CD14-positive monocyte (primary cell): ENCODE measurements around the gene THRB. TPM values are rescaled to one million over a fixed set of nuclear protein-coding genes. Genes with fewer than 3 reads are reported as not detected.

Source experiments
- DNase-seq, 3 donors: peaks; one replicate each; pipeline ENCODE4 v3.0.0-alpha.2; 2011 to 2022
- H2AFZ ChIP-seq: 2 replicates; pipeline ENCODE4 v1.6.0; 2012; ENCODE audit warnings: mild to moderate bottlenecking, low read depth, low read length, inconsistent platforms; ENCODE audit not compliant: insufficient read depth, poor library complexity, severe bottlenecking
- H3K27ac ChIP-seq, 2 donors: 1 replicate in 1 of 2; 2 replicates in 1 of 2; pipeline ENCODE4 v1.5.1; 2012 to 2013; ENCODE audit warnings: low read length in 2 of 2, control low read depth in 1 of 2, inconsistent platforms in 1 of 2, low read depth in 1 of 2, mild to moderate bottlenecking in 1 of 2
- H3K27me3 ChIP-seq, 2 donors: one replicate each; pipeline versions ENCODE4 v1.6.0 to v1.6.1; 2011 to 2013; ENCODE audit warnings: low read length in 2 of 2; ENCODE audit not compliant: control insufficient read depth in 2 of 2, insufficient read depth in 2 of 2
- H3K36me3 ChIP-seq, 2 donors: replicated peaks in 1 of 2; 1 replicate in 1 of 2; 2 replicates in 1 of 2; pipeline versions ENCODE4 v1.5.1 to v1.6.1; 2012 to 2013; ENCODE audit warnings: low read length in 2 of 2, control low read depth in 1 of 2, inconsistent platforms in 1 of 2, mild to moderate bottlenecking in 1 of 2; ENCODE audit not compliant: insufficient read depth in 2 of 2, control insufficient read depth in 1 of 2
- H3K4me1 ChIP-seq, 2 donors: 1 replicate in 1 of 2; 2 replicates in 1 of 2; pipeline versions ENCODE4 v1.5.1 to v1.6.1; 2012 to 2013; ENCODE audit warnings: low read length in 2 of 2, control low read depth in 1 of 2, inconsistent platforms in 1 of 2, mild to moderate bottlenecking in 1 of 2, moderate library complexity in 1 of 2; ENCODE audit not compliant: insufficient read depth in 2 of 2, control insufficient read depth in 1 of 2
- H3K4me2 ChIP-seq: replicated peaks from 2 replicates; pipeline ENCODE3; 2012; ENCODE audit warnings: low read length, moderate library complexity, mild to moderate bottlenecking; ENCODE audit not compliant: poor library complexity, severe bottlenecking; ENCODE audit errors: extremely low read depth
- H3K4me3 ChIP-seq, 3 experiments: fragments of 200-600 bp in 1 of 3; sonication (generic) in 1 of 3; replicated peaks in 1 of 3; 1 replicate in 2 of 3; 2 replicates in 1 of 3; pipeline ENCODE4 v1.5.1; 2011 to 2013; ENCODE audit warnings: low read length in 3 of 3, mild to moderate bottlenecking in 3 of 3, control low read depth in 2 of 3, low read depth in 2 of 3, inconsistent platforms in 1 of 3, moderate library complexity in 1 of 3
- H3K79me2 ChIP-seq: 2 replicates; pipeline ENCODE4 v1.6.0; 2012; ENCODE audit warnings: mild to moderate bottlenecking, control low read depth, inconsistent platforms, low read length, moderate library complexity; ENCODE audit not compliant: insufficient read depth
- H3K9ac ChIP-seq: 2 replicates; pipeline ENCODE4 v1.6.0; 2017; ENCODE audit warnings: low read length, mild to moderate bottlenecking; ENCODE audit not compliant: insufficient read depth, poor library complexity, severe bottlenecking
- H3K9me3 ChIP-seq, 2 donors: replicated peaks in 1 of 2; 1 replicate in 1 of 2; 2 replicates in 1 of 2; pipeline versions ENCODE4 v1.5.1 to v1.6.1; 2012 to 2013; ENCODE audit warnings: low read length in 2 of 2, control low read depth in 1 of 2; ENCODE audit not compliant: control insufficient read depth in 1 of 2, insufficient read depth in 1 of 2
- H4K20me1 ChIP-seq: 2 replicates; pipeline ENCODE4 v1.6.0; 2012; ENCODE audit warnings: mild to moderate bottlenecking, low read length, control low read depth, moderate library complexity; ENCODE audit not compliant: insufficient read depth
- H3K27ac Mint-ChIP-seq, 7 donors: one replicate each; pipeline ENCODE4 v1.8.0; 2020; ENCODE audit warnings: mild to moderate bottlenecking in 7 of 7, mixed read lengths in 7 of 7, moderate library complexity in 6 of 7, inconsistent platforms in 2 of 7
- H3K27me3 Mint-ChIP-seq, 3 donors: one replicate each; pipeline ENCODE4 v1.8.0; 2021 to 2022; ENCODE audit warnings: low read depth in 3 of 3, mild to moderate bottlenecking in 3 of 3, mixed read lengths in 3 of 3, moderate library complexity in 3 of 3, inconsistent platforms in 1 of 3
- H3K36me3 Mint-ChIP-seq, 2 donors: one replicate each; pipeline ENCODE4 v1.8.0; 2020; ENCODE audit warnings: mixed read lengths in 2 of 2, inconsistent platforms in 1 of 2, mild to moderate bottlenecking in 1 of 2
- H3K4me1 Mint-ChIP-seq: one replicate; pipeline ENCODE4 v1.8.0; 2020; ENCODE audit warnings: mild to moderate bottlenecking, mixed read lengths
- H3K4me3 Mint-ChIP-seq, 2 donors: one replicate each; pipeline ENCODE4 v1.8.0; 2020; ENCODE audit warnings: mild to moderate bottlenecking in 2 of 2, mixed read lengths in 2 of 2, moderate library complexity in 1 of 2
- H3K9me3 Mint-ChIP-seq, 7 donors: one replicate each; pipeline ENCODE4 v1.8.0; 2020 to 2022; ENCODE audit warnings: mixed read lengths in 7 of 7, mild to moderate bottlenecking in 6 of 7, moderate library complexity in 6 of 7, inconsistent platforms in 2 of 7
- WGBS: methylation state at CpG from one replicate; pipeline ENCODE4 v1.1.5; 2013; ENCODE audit warnings: missing lambda C conversion rate; ENCODE audit not compliant: insufficient coverage; 5-methylcytosine and 5-hydroxymethylcytosine counted together
- intact Hi-C, 2 donors: fragments of 100-400 bp; cut with micrococcal nuclease; formaldehyde crosslinking; loops; one replicate each; pipeline versions ENCODE4 v1.15.0 to v1.15.1; 2023
- polyA plus RNA-seq, 3 donors: library from polyadenylated mRNA; depleted of rRNA in 1 of 3; unstranded in 2 of 3; stranded (reverse) in 1 of 3; fragments of 300-500 nt in 2 of 3; fragments of >200 nt in 1 of 3; fragmentation: Illumina TruSeq in 2 of 3; gene quantifications; 1 replicate in 2 of 3; 2 replicates in 1 of 3; pipeline ENCODE4 v1.2.3, GENCODE V29; 2012 to 2021
- TF ChIP-seq, protein P1 (sequence below): fragments of 200-600 bp; IDR thresholded peaks from one replicate; pipeline ENCODE4 v1.8.0; 2022; ENCODE audit warnings: antibody characterized with exemption, mild to moderate bottlenecking

THRB gene
- polyA plus RNA-seq, 3 donors: 0.05 TPM; not detected in 2

DNA sequence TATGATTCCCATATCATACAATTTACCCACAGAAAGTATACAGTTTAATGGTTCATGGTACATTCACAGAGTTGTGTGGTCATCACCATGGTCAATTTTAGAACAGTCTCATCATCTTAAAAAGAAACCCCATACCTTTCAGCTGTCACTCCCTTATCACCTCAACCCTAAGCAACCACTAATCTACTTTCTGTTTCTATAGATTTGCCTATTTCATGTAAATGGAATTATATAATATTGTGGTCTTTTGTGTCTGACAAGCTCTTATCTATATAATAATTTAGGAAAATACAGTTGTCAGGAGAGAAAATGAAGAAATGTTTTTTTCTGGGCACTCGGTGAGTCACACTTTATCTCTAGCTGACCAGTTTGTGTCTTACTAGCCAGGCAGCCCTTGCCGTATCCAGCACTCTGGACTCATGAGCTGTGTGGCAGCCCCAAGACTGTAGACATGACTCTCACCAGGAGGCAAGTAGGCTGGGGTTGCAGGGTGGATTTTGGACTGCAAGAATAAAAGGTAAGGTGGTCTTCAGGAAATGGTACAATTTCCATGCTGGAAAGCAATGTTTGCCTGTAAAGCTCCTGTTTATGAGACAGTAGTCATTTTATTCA, 234.6 kb downstream of the THRB start:
- Histone ChIP-seq H3K9me3 (no peaks in the 10 kb centered on the region), H3K79me2 (no peaks in the 10 kb centered on the region), H3K9ac (no peak overlapping the region), H3K27ac (no peak overlapping the region), H3K4me3 (no peak overlapping the region), H3K4me1 (no peaks in the 10 kb centered on the region), H3K27me3 (no peaks in the 10 kb centered on the region), H3K36me3 (no peaks in the 10 kb centered on the region), H3K4me2 (no peak overlapping the region), H4K20me1 (no peaks in the 10 kb centered on the region), H2AFZ (no peak overlapping the region)
- intact Hi-C loops: no loop called here
- H3K9me3 Mint-ChIP-seq: no peaks in the 10 kb centered on the region
- H3K27ac Mint-ChIP-seq: no peak overlapping the region
- H3K36me3 Mint-ChIP-seq: no peaks in the 10 kb centered on the region
- TF ChIP-seq, protein P1, sequence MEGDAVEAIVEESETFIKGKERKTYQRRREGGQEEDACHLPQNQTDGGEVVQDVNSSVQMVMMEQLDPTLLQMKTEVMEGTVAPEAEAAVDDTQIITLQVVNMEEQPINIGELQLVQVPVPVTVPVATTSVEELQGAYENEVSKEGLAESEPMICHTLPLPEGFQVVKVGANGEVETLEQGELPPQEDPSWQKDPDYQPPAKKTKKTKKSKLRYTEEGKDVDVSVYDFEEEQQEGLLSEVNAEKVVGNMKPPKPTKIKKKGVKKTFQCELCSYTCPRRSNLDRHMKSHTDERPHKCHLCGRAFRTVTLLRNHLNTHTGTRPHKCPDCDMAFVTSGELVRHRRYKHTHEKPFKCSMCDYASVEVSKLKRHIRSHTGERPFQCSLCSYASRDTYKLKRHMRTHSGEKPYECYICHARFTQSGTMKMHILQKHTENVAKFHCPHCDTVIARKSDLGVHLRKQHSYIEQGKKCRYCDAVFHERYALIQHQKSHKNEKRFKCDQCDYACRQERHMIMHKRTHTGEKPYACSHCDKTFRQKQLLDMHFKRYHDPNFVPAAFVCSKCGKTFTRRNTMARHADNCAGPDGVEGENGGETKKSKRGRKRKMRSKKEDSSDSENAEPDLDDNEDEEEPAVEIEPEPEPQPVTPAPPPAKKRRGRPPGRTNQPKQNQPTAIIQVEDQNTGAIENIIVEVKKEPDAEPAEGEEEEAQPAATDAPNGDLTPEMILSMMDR: no peak
- no peaks in the 10 kb centered on the region for H3K4me1 Mint-ChIP-seq
- H3K4me3 Mint-ChIP-seq: no peak overlapping the region
- 86% methylated on average over 2 of the region's 2 CpGs for WGBS
- no peaks in the 10 kb centered on the region for H3K27me3 Mint-ChIP-seq
- no peak for DNase-seq

DNA sequence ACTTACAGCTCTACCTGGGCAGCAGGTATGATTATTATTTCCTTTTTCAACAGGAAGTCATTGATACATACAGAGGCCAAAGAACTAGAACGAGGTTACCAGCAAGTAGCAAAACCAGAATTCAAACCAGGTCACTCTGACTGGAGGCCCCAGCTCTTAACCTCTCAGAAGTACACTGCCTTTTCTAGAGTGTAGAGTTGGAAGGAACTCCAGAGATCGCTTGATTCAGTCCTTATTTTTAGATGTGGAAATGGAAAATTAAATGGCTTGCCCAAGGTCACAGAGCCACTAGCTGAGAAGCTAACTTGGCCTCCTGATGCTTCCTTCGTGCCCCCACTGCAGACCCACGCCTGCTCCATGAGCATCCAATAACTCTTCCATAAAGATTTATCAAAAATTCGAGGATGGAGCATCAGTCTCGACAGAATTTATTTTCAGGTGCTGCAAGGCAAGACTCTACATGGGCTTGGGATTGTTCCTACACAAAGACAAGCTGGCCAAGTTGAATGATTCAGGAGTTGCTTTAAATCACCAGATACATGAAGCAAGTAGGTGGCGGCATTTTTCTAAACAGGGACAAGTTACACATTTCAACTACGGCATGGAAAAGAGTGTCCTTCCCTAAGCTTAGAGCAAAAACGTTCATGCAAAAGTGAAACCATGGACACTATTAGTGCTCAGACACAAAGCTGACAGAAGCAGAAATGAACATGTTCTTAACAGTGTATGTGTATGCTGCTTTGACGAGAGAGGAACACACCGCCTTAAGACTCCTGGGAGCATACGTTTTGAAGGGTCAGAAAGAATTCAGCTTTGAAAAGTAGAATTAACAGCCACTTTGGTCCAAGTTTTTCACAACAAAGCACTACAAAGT, 235.7 kb downstream of the THRB start:
- Histone ChIP-seq H3K27ac (no peak overlapping the region), H3K9ac (no peak overlapping the region), H3K79me2 (no peaks in the 10 kb centered on the region), H3K4me3 (no peak overlapping the region), H3K4me1 (no peaks in the 10 kb centered on the region), H3K4me2 (no peak overlapping the region), H4K20me1 (no peaks in the 10 kb centered on the region), H2AFZ (no peak overlapping the region), H3K27me3 (no peaks in the 10 kb centered on the region), H3K9me3 (no peaks in the 10 kb centered on the region), H3K36me3 (no peaks in the 10 kb centered on the region)
- WGBS: 75% methylated on average over 6 of the region's 12 CpGs
- no peak for DNase-seq
- no peaks in the 10 kb centered on the region for H3K4me1 Mint-ChIP-seq
- no peaks in the 10 kb centered on the region for H3K9me3 Mint-ChIP-seq
- no peak overlapping the region for H3K27ac Mint-ChIP-seq
- intact Hi-C loops: no loop called here
- no peaks in the 10 kb centered on the region for H3K27me3 Mint-ChIP-seq
- H3K4me3 Mint-ChIP-seq: no peak overlapping the region
- H3K36me3 Mint-ChIP-seq: no peaks in the 10 kb centered on the region
- TF ChIP-seq, protein P1: no peak
